ENCODE results near the gene ITGA11.

ITGA11 gene

GRCh38 chr15:68321229-68321628, 110.7 kb downstream of the ITGA11 start:
- no peak for TF ChIP-seq ZFX (IDR thresholded peaks at IDR 0.05; ENCODE audit: borderline replicate concordance)
- TF ChIP-seq CTCF (IDR thresholded peaks at IDR 0.05): no peak

GRCh38 chr15:68319997-68320396, 112.0 kb downstream of the ITGA11 start:
- H3K27ac ChIP-seq: no peak overlapping the region
- TF ChIP-seq ZFX (IDR thresholded peaks at IDR 0.05; ENCODE audit: borderline replicate concordance): no peak
- no peak for TF ChIP-seq CTCF (IDR thresholded peaks at IDR 0.05)

More at GRCh38 chr15:68321229-68321628, 110.7 kb downstream of the ITGA11 start:
- H3K27ac ChIP-seq: no peak overlapping the region

GRCh38 chr15:68318931-68319909, 112.7 kb downstream of the ITGA11 start:
- H3K27ac ChIP-seq: no peak overlapping the region
- TF ChIP-seq CTCF (IDR thresholded peaks at IDR 0.05) (no peak), ZFX (IDR thresholded peaks at IDR 0.05; ENCODE audit: borderline replicate concordance) (no peak)

- H3K27ac ChIP-seq: no peak overlapping the region
- TF ChIP-seq CTCF (IDR thresholded peaks at IDR 0.05) (no peak), ZFX (IDR thresholded peaks at IDR 0.05; ENCODE audit: borderline replicate concordance) (no peak)
Observed at GRCh38 chr15:68318008-68318835, 113.7 kb downstream of the ITGA11 start.

GRCh38 chr15:68317281-68318007, 114.5 kb downstream of the ITGA11 start:
- no peak for TF ChIP-seq ZFX (IDR thresholded peaks at IDR 0.05; ENCODE audit: borderline replicate concordance)
- no peak for TF ChIP-seq CTCF (IDR thresholded peaks at IDR 0.05)

GRCh38 chr15:68316061-68316804, 115.7 kb downstream of the ITGA11 start:
- H3K27ac ChIP-seq: no peak overlapping the region
- TF ChIP-seq CTCF (IDR thresholded peaks at IDR 0.05) (peak; percentile 75), ZFX (IDR thresholded peaks at IDR 0.05; ENCODE audit: borderline replicate concordance) (no peak)

More at GRCh38 chr15:68317281-68318007, 114.5 kb downstream of the ITGA11 start:
- no peak overlapping the region for H3K27ac ChIP-seq
